Astrocyte of the cerebellum (primary cell): ENCODE data around the gene COL12A1.

Experiments used
- DNase-seq: peaks from one replicate; pipeline ENCODE4 v3.0.0-alpha.2; 2011; ENCODE audit warnings: low read depth
- H3K4me3 ChIP-seq: 2 replicates; pipeline ENCODE4 v1.5.1; 2011; ENCODE audit warnings: mild to moderate bottlenecking, low read depth, low read length, moderate library complexity
- in situ Hi-C: cut with HindIII; loops from 2 replicates; pipeline ENCODE4 v1.10.0; 2017; ENCODE audit warnings: low sequenced_read_pairs
- TF ChIP-seq, protein P1 (sequence below): IDR thresholded peaks from 2 replicates; pipeline ENCODE4 v1.5.1; 2012; ENCODE audit warnings: low read length, low read depth, moderate library complexity, mild to moderate bottlenecking; ENCODE audit errors: missing control alignments

The COL12A1 gene

DNA sequence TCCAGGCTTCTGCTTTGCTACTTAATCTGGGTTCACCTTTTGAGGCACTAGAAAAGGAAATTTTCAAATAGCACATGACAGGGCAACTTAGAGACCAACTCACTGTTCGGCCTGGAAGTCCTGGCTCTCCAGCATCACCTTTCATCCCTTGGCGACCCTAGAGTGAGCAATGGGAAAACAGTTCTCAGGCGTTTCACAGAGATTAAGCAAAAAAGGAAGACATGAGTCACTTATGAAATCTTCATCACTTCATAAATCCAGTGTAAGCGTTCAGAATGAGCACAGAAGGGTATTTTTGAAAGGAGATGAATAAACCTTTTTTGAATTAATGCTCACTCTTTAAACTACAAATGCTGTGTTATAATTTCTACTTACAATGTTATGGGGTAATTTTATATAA, 104.0 kb downstream of the COL12A1 start:
- no peak for DNase-seq
- TF ChIP-seq, protein P1, sequence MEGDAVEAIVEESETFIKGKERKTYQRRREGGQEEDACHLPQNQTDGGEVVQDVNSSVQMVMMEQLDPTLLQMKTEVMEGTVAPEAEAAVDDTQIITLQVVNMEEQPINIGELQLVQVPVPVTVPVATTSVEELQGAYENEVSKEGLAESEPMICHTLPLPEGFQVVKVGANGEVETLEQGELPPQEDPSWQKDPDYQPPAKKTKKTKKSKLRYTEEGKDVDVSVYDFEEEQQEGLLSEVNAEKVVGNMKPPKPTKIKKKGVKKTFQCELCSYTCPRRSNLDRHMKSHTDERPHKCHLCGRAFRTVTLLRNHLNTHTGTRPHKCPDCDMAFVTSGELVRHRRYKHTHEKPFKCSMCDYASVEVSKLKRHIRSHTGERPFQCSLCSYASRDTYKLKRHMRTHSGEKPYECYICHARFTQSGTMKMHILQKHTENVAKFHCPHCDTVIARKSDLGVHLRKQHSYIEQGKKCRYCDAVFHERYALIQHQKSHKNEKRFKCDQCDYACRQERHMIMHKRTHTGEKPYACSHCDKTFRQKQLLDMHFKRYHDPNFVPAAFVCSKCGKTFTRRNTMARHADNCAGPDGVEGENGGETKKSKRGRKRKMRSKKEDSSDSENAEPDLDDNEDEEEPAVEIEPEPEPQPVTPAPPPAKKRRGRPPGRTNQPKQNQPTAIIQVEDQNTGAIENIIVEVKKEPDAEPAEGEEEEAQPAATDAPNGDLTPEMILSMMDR: no peak
- H3K4me3 ChIP-seq: no peak overlapping the region
- in situ Hi-C loops: loop anchor here (25.0 kb wide), 1 partner anchor 690 kb away; no protein-coding TSS in a partner anchor

- TF ChIP-seq, protein P1: no peak
- peak; percentile 96 for DNase-seq
- H3K4me3 ChIP-seq: no peak overlapping the region
- in situ Hi-C loops: no loop called here
Observed at GRCh38 chr6:75098709-75099108, 107.1 kb downstream of the COL12A1 start.

- in situ Hi-C loops: no loop called here
- TF ChIP-seq, protein P1: no peak
- no peak for DNase-seq
- H3K4me3 ChIP-seq: no peak overlapping the region
Observed at GRCh38 chr6:75096966-75097365, 108.9 kb downstream of the COL12A1 start.

DNA sequence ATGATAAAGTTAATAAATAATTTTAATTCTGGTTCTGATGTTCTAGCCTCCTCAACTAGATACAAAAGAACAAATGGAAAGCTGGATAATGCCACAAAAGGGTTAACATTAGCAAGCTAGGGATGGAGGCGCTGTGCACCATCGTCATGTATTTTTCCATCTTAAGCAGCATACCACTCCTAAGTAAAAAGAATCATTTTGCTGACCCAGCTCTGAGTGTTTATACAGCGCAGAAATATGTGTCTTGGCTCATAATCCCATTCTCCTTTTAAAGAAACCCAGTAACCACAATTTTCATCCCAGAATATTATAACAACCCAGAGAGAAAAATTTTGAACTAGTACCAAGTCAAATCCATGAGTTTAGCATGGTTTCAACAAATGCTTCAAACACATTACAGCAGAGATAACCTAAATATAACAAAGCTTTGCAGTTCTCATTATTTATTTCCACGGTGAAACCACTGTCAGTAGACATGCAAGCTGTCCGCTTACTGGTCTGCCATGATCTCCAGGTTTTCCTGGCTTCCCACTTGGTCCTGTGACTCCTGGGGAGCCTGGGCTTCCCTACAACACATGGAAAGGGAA, 111.1 kb downstream of the COL12A1 start:
- no peak overlapping the region for H3K4me3 ChIP-seq
- in situ Hi-C loops: no loop called here
- TF ChIP-seq, protein P1: peak; percentile 25
- DNase-seq: peak; percentile 92

DNA sequence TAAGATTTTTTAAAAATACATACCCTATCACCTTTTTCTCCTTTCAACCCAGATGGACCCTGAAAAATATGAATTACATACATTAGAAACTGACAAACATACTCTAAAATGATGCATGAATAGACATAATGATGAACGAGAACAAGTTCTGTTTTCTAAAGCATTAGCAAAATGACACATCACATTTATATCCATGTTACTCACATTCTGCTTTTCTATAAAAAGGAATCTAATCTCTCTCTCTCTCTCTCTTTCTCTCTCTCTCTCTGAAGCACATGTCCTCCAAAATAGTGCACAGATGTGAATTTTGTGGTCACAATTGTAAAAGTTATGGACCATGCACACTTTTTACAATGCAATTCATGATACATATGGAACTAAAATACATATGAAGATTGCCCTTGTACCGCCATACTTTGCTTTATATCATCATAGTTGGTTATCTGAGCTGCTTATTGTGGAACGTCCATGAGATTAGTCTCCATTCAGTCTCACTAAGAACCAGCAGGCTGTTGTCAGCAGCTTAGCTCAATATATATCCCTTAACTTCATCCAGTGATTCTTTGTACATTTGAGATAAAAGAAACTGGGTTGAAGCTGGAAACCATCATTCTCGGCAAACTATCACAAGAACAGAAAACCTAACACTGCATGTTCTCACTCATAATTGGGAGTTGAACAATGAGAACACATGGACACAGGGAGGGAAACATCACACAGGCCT, 114.2 kb downstream of the COL12A1 start:
- TF ChIP-seq, protein P1: no peak
- H3K4me3 ChIP-seq: no peak overlapping the region
- in situ Hi-C loops: no loop called here
- DNase-seq: no peak

- in situ Hi-C loops: no loop called here
- H3K4me3 ChIP-seq: no peak overlapping the region
- no peak for DNase-seq
- TF ChIP-seq, protein P1: no peak
Observed at GRCh38 chr6:75090576-75090975, 115.3 kb downstream of the COL12A1 start.
